Measurements from ENCODE around the gene MLLT6.

GRCh38 chr17:38709104-38709820 lies 4.2 kb downstream of the MLLT6 start:
- no peak for TF ChIP-seq CTCF (IDR thresholded peaks at IDR 0.05; ENCODE audit: low read depth, low read length)
- no peak for TF ChIP-seq EZH2phosphoT487 (IDR thresholded peaks at IDR 0.05; ENCODE audit: low read depth)

Measured in OCI-LY3 (cell line).